Measurements from ENCODE around the gene TTC19.

- TF ChIP-seq REST (IDR thresholded peaks at IDR 0.05; ENCODE audit: unreplicated experiment) (no peak), EZH2phosphoT487 (IDR thresholded peaks at IDR 0.05; ENCODE audit: unreplicated experiment) (no peak), CTCF (conservative IDR thresholded peaks at IDR 0.05; ENCODE audit: low read depth in 2 of 2) (no peak), POLR2AphosphoS5 (IDR thresholded peaks at IDR 0.05; ENCODE audit: low read depth) (no peak), EZH2 (IDR thresholded peaks at IDR 0.05; ENCODE audit: low read depth, unreplicated experiment) (no peak), STAT1 (IDR thresholded peaks at IDR 0.05; ENCODE audit: unreplicated experiment) (no peak), CREB1 (CRISPR knock-in tag; IDR thresholded peaks at IDR 0.05; ENCODE audit: low read depth) (no peak), JUNB (IDR thresholded peaks at IDR 0.05; ENCODE audit: unreplicated experiment) (no peak), ZNF331 (CRISPR knock-in tag; IDR thresholded peaks at IDR 0.05; ENCODE audit: low read depth) (no peak), ZNF462 (CRISPR knock-in tag; IDR thresholded peaks at IDR 0.05) (no peak), ZNF114 (CRISPR knock-in tag; IDR thresholded peaks at IDR 0.05) (no peak), ETS1 (IDR thresholded peaks at IDR 0.05) (no peak), NANOG (IDR thresholded peaks at IDR 0.05; ENCODE audit: borderline replicate concordance) (no peak)
These were observed 38.0 kb downstream of the TTC19 start for GRCh38 chr17:16037636-16038035.
